Measurements from ENCODE around the gene IL13RA1.

Gene IL13RA1

GRCh38 chrX:118726887-118727685 is at the start of gene IL13RA1:
TSS of gene IL13RA1 (plus strand) at chrX:118727606. CDS start at chrX:118727639, 33 bp downstream.
- Histone ChIP-seq H3K4me3 (ENCODE audit: low read depth, low read length) (peak within 1 kb of the TSS; percentile 77), H3K27me3 (ENCODE audit: control insufficient read depth, insufficient read depth, low read length) (peaks cover 62% of the 10 kb centered on the region), H3K9ac (ENCODE audit: low read length) (peak within 1 kb of the TSS; percentile 77), H3K36me3 (ENCODE audit: control insufficient read depth, insufficient read depth, low read length) (no peaks in the 10 kb centered on the region), H3K27ac (ENCODE audit: low read depth, low read length) (peak within 1 kb of the TSS; percentile 69; the same call in 1 of the 2 replicates), H3K4me1 (ENCODE audit: control insufficient read depth, insufficient read depth, low read length) (peaks cover 59% of the 10 kb centered on the region), H3K9me3 (ENCODE audit: control insufficient read depth, insufficient read depth, low read depth, low read length) (no peaks in the 10 kb centered on the region)

GRCh38 chrX:118679290-118679689 is 48.1 kb upstream of the IL13RA1 start:
- H3K36me3 ChIP-seq (ENCODE audit: control insufficient read depth, insufficient read depth, low read length) = no peaks in the 10 kb centered on the region
- H3K27me3 ChIP-seq (ENCODE audit: control insufficient read depth, insufficient read depth, low read length) = no peaks in the 10 kb centered on the region; the same call in 1 of the 2 replicates
- no peaks in the 10 kb centered on the region for H3K9me3 ChIP-seq (ENCODE audit: control insufficient read depth, insufficient read depth, low read depth, low read length)
- H3K9ac ChIP-seq (ENCODE audit: low read length) = no peak overlapping the region
- H3K4me3 ChIP-seq (ENCODE audit: low read depth, low read length) = no peak overlapping the region
- H3K4me1 ChIP-seq (ENCODE audit: control insufficient read depth, insufficient read depth, low read length) = no peaks in the 10 kb centered on the region
- H3K27ac ChIP-seq (ENCODE audit: low read depth, low read length) = no peak overlapping the region

- Histone ChIP-seq H3K4me3 (ENCODE audit: low read depth, low read length) (no peak overlapping the region), H3K9me3 (ENCODE audit: control insufficient read depth, insufficient read depth, low read depth, low read length) (no peaks in the 10 kb centered on the region), H3K27ac (ENCODE audit: low read depth, low read length) (no peak overlapping the region), H3K9ac (ENCODE audit: low read length) (no peak overlapping the region), H3K36me3 (ENCODE audit: control insufficient read depth, insufficient read depth, low read length) (peaks cover 3% of the 10 kb centered on the region; the same call in 1 of the 2 replicates), H3K4me1 (ENCODE audit: control insufficient read depth, insufficient read depth, low read length) (no peaks in the 10 kb centered on the region), H3K27me3 (ENCODE audit: control insufficient read depth, insufficient read depth, low read length) (no peaks in the 10 kb centered on the region; the same call in 1 of the 2 replicates)
Measured at GRCh38 chrX:118682258-118683014, 45.0 kb upstream of the IL13RA1 start.

- H3K27me3 ChIP-seq (ENCODE audit: control insufficient read depth, insufficient read depth, low read length) = no peaks in the 10 kb centered on the region; the same call in 1 of the 2 replicates
- peaks cover 3% of the 10 kb centered on the region; the same call in 1 of the 2 replicates for H3K36me3 ChIP-seq (ENCODE audit: control insufficient read depth, insufficient read depth, low read length)
- H3K9me3 ChIP-seq (ENCODE audit: control insufficient read depth, insufficient read depth, low read depth, low read length) = no peaks in the 10 kb centered on the region
- H3K9ac ChIP-seq (ENCODE audit: low read length) = no peak overlapping the region
- no peaks in the 10 kb centered on the region for H3K4me1 ChIP-seq (ENCODE audit: control insufficient read depth, insufficient read depth, low read length)
- H3K4me3 ChIP-seq (ENCODE audit: low read depth, low read length) = no peak overlapping the region
- H3K27ac ChIP-seq (ENCODE audit: low read depth, low read length) = no peak overlapping the region
Measured at GRCh38 chrX:118685393-118685792, 42.0 kb upstream of the IL13RA1 start.

- Histone ChIP-seq H3K36me3 (ENCODE audit: control insufficient read depth, insufficient read depth, low read length) (peaks cover 3% of the 10 kb centered on the region; the same call in 1 of the 2 replicates), H3K27ac (ENCODE audit: low read depth, low read length) (no peak overlapping the region), H3K4me1 (ENCODE audit: control insufficient read depth, insufficient read depth, low read length) (no peaks in the 10 kb centered on the region), H3K9ac (ENCODE audit: low read length) (no peak overlapping the region), H3K27me3 (ENCODE audit: control insufficient read depth, insufficient read depth, low read length) (no peaks in the 10 kb centered on the region), H3K4me3 (ENCODE audit: low read depth, low read length) (no peak overlapping the region), H3K9me3 (ENCODE audit: control insufficient read depth, insufficient read depth, low read depth, low read length) (no peaks in the 10 kb centered on the region)
Measured at GRCh38 chrX:118688935-118689334, 38.5 kb upstream of the IL13RA1 start.

GRCh38 chrX:118693843-118694242 is 33.6 kb upstream of the IL13RA1 start:
- Histone ChIP-seq H3K9me3 (ENCODE audit: control insufficient read depth, insufficient read depth, low read depth, low read length) (no peaks in the 10 kb centered on the region), H3K27me3 (ENCODE audit: control insufficient read depth, insufficient read depth, low read length) (no peaks in the 10 kb centered on the region; the same call in 1 of the 2 replicates), H3K36me3 (ENCODE audit: control insufficient read depth, insufficient read depth, low read length) (no peaks in the 10 kb centered on the region), H3K27ac (ENCODE audit: low read depth, low read length) (no peak overlapping the region), H3K9ac (ENCODE audit: low read length) (no peak overlapping the region), H3K4me1 (ENCODE audit: control insufficient read depth, insufficient read depth, low read length) (no peaks in the 10 kb centered on the region), H3K4me3 (ENCODE audit: low read depth, low read length) (no peak overlapping the region)

- no peaks in the 10 kb centered on the region for H3K9me3 ChIP-seq (ENCODE audit: control insufficient read depth, insufficient read depth, low read depth, low read length)
- H3K4me1 ChIP-seq (ENCODE audit: control insufficient read depth, insufficient read depth, low read length) = no peaks in the 10 kb centered on the region
- no peak overlapping the region for H3K9ac ChIP-seq (ENCODE audit: low read length)
- H3K4me3 ChIP-seq (ENCODE audit: low read depth, low read length) = no peak overlapping the region
- H3K27ac ChIP-seq (ENCODE audit: low read depth, low read length) = no peak overlapping the region
- H3K27me3 ChIP-seq (ENCODE audit: control insufficient read depth, insufficient read depth, low read length) = no peaks in the 10 kb centered on the region; the same call in 1 of the 2 replicates
- H3K36me3 ChIP-seq (ENCODE audit: control insufficient read depth, insufficient read depth, low read length) = no peaks in the 10 kb centered on the region
Measured at GRCh38 chrX:118694638-118695037, 32.8 kb upstream of the IL13RA1 start.

- Histone ChIP-seq H3K27me3 (ENCODE audit: control insufficient read depth, insufficient read depth, low read length) (no peaks in the 10 kb centered on the region; the same call in 1 of the 2 replicates), H3K9me3 (ENCODE audit: control insufficient read depth, insufficient read depth, low read depth, low read length) (no peaks in the 10 kb centered on the region), H3K4me3 (ENCODE audit: low read depth, low read length) (no peak overlapping the region), H3K9ac (ENCODE audit: low read length) (no peak overlapping the region), H3K36me3 (ENCODE audit: control insufficient read depth, insufficient read depth, low read length) (no peaks in the 10 kb centered on the region), H3K27ac (ENCODE audit: low read depth, low read length) (no peak overlapping the region), H3K4me1 (ENCODE audit: control insufficient read depth, insufficient read depth, low read length) (no peaks in the 10 kb centered on the region)
Measured at GRCh38 chrX:118698516-118699170, 28.8 kb upstream of the IL13RA1 start.

- Histone ChIP-seq H3K9me3 (ENCODE audit: control insufficient read depth, insufficient read depth, low read depth, low read length) (no peaks in the 10 kb centered on the region), H3K27ac (ENCODE audit: low read depth, low read length) (no peak overlapping the region), H3K36me3 (ENCODE audit: control insufficient read depth, insufficient read depth, low read length) (no peaks in the 10 kb centered on the region), H3K4me3 (ENCODE audit: low read depth, low read length) (no peak overlapping the region), H3K27me3 (ENCODE audit: control insufficient read depth, insufficient read depth, low read length) (peaks cover 2% of the 10 kb centered on the region), H3K9ac (ENCODE audit: low read length) (no peak overlapping the region), H3K4me1 (ENCODE audit: control insufficient read depth, insufficient read depth, low read length) (no peaks in the 10 kb centered on the region)
Measured at GRCh38 chrX:118702741-118703140, 24.7 kb upstream of the IL13RA1 start.

GRCh38 chrX:118706681-118707080 is 20.7 kb upstream of the IL13RA1 start:
- Histone ChIP-seq H3K4me1 (ENCODE audit: control insufficient read depth, insufficient read depth, low read length) (no peaks in the 10 kb centered on the region), H3K9ac (ENCODE audit: low read length) (no peak overlapping the region), H3K36me3 (ENCODE audit: control insufficient read depth, insufficient read depth, low read length) (no peaks in the 10 kb centered on the region), H3K27ac (ENCODE audit: low read depth, low read length) (no peak overlapping the region), H3K4me3 (ENCODE audit: low read depth, low read length) (no peak overlapping the region), H3K9me3 (ENCODE audit: control insufficient read depth, insufficient read depth, low read depth, low read length) (no peaks in the 10 kb centered on the region), H3K27me3 (ENCODE audit: control insufficient read depth, insufficient read depth, low read length) (peaks cover 2% of the 10 kb centered on the region; the same call in 1 of the 2 replicates)
